Breast epithelium (tissue), 4 donors: ENCODE data around the gene CFAP45. TPM values are rescaled to one million over a fixed set of nuclear protein-coding genes. Genes with fewer than 3 reads are reported as not detected.

Experiments used
- DNase-seq, 2 donors: peaks; one replicate each; pipeline ENCODE4 v3.0.0-alpha.2; 2019; ENCODE audit warnings: low spot score in 2 of 2
- H3K27ac ChIP-seq, 2 donors: fragments of 200-600 bp; sonication (generic) in 1 of 2; one replicate each; pipeline ENCODE4 v1.5.1; 2016 to 2019; ENCODE audit warnings: mild to moderate bottlenecking in 1 of 2
- H3K27me3 ChIP-seq, 2 donors: fragments of 200-600 bp; sonication (generic) in 1 of 2; one replicate each; pipeline versions ENCODE4 v1.5.1 to v1.6.0; 2017 to 2019; ENCODE audit warnings: control low read depth in 1 of 2, mild to moderate bottlenecking in 1 of 2
- H3K36me3 ChIP-seq: fragments of 200-600 bp; one replicate; pipeline ENCODE4 v1.5.1; 2019
- H3K4me1 ChIP-seq, 2 donors: fragments of 200-600 bp; sonication (generic); one replicate each; pipeline ENCODE4 v1.5.1; 2016 to 2019; ENCODE audit warnings: control low read depth in 1 of 2
- H3K4me3 ChIP-seq, 3 donors: fragments of 200-600 bp; sonication (generic); 1 replicate in 2 of 3; 2 replicates in 1 of 3; pipeline ENCODE4 v1.5.1; 2016 to 2019; ENCODE audit warnings: mild to moderate bottlenecking in 3 of 3, moderate library complexity in 2 of 3
- H3K9me3 ChIP-seq, 2 donors: fragments of 200-600 bp; sonication (generic) in 1 of 2; one replicate each; pipeline ENCODE4 v1.5.1; 2016 to 2019; ENCODE audit warnings: control low read depth in 1 of 2
- CTCF ChIP-seq, 3 donors: fragments of 450-650 bp; IDR thresholded peaks; one replicate each; pipeline ENCODE4 v1.5.1; 2016 to 2017; ENCODE audit warnings: antibody characterized with exemption in 3 of 3, mild to moderate bottlenecking in 3 of 3, moderate library complexity in 3 of 3
- POLR2A ChIP-seq: fragments of 450-650 bp; IDR thresholded peaks from one replicate; pipeline ENCODE4 v1.6.1; 2016; ENCODE audit warnings: antibody characterized with exemption, mild to moderate bottlenecking, moderate library complexity
- POLR2AphosphoS5 ChIP-seq, 3 donors: sonication (generic); formaldehyde crosslinking; IDR thresholded peaks; one replicate each; pipeline ENCODE4 v1.6.1; 2017; ENCODE audit warnings: antibody characterized with exemption in 3 of 3
- intact Hi-C: fragments of 100-400 bp; cut with DNase I; formaldehyde crosslinking; loops from one replicate; pipeline ENCODE4 v1.15.1; 2023; ENCODE audit warnings: low total_unique reads
- total RNA-seq, 3 donors: library from RNA; depleted of rRNA; stranded (reverse); fragments of >200 nt; gene quantifications; one replicate each; pipeline ENCODE4 v1.1.0, GENCODE V29; 2016

Gene CFAP45
- total RNA-seq, 3 donors from 2014 or later = 0.80 to 2.6 (median 2.6) TPM

GRCh38 chr1:159891275-159892157 is 8.4 kb downstream of the CFAP45 start:
- no peaks in the 10 kb centered on the region for H3K9me3 ChIP-seq
- intact Hi-C loops = no loop called here
- no peak overlapping the region for H3K4me3 ChIP-seq
- DNase-seq = peak; percentile 84 to 86
- H3K36me3 ChIP-seq = no peaks in the 10 kb centered on the region
- TF ChIP-seq POLR2AphosphoS5 (IDR thresholded peaks at IDR 0.05) (peak; percentile 51 to 73 (median 63)), CTCF (IDR thresholded peaks at IDR 0.05) (peak; percentile 89 to 100 (median 98)), POLR2A (no peak)
- H3K27me3 ChIP-seq = no peaks in the 10 kb centered on the region
- H3K4me1 ChIP-seq = no peaks in the 10 kb centered on the region
- H3K27ac ChIP-seq = no peak overlapping the region

GRCh38 chr1:159890390-159890789 is 9.6 kb downstream of the CFAP45 start:
- peak overlapping the region; percentile 10 to 85 for H3K27ac ChIP-seq
- H3K9me3 ChIP-seq = no peaks in the 10 kb centered on the region
- no peak for DNase-seq
- no peak overlapping the region for H3K4me3 ChIP-seq
- no peaks in the 10 kb centered on the region for H3K27me3 ChIP-seq
- no peak for TF ChIP-seq POLR2A
- TF ChIP-seq POLR2AphosphoS5 (IDR thresholded peaks at IDR 0.05) = no peak
- no peak for TF ChIP-seq CTCF (IDR thresholded peaks at IDR 0.05)
- no peaks in the 10 kb centered on the region for H3K4me1 ChIP-seq
- intact Hi-C loops = no loop called here
- no peaks in the 10 kb centered on the region for H3K36me3 ChIP-seq

GRCh38 chr1:159889821-159890252 is 10.1 kb downstream of the CFAP45 start:
- intact Hi-C loops = loop anchor here (10.0 kb wide), 1 partner anchor 105 kb away; the partner anchor contains the start of gene DUSP23
- Histone ChIP-seq H3K27ac (peak overlapping the region; percentile 27 to 85), H3K36me3 (no peaks in the 10 kb centered on the region), H3K9me3 (no peaks in the 10 kb centered on the region), H3K27me3 (no peaks in the 10 kb centered on the region), H3K4me1 (no peaks in the 10 kb centered on the region), H3K4me3 (no peak overlapping the region)
- TF ChIP-seq POLR2A = no peak
- DNase-seq = no peak

- no peaks in the 10 kb centered on the region for H3K9me3 ChIP-seq
- H3K4me3 ChIP-seq = no peak overlapping the region
- H3K27ac ChIP-seq = peak overlapping the region in 1 of 2 donors; percentile 85
- H3K36me3 ChIP-seq = no peaks in the 10 kb centered on the region
- H3K27me3 ChIP-seq = no peaks in the 10 kb centered on the region
- no peaks in the 10 kb centered on the region for H3K4me1 ChIP-seq
- DNase-seq = no peak
- no peak for TF ChIP-seq CTCF (IDR thresholded peaks at IDR 0.05)
- TF ChIP-seq POLR2A = no peak
- no peak for TF ChIP-seq POLR2AphosphoS5 (IDR thresholded peaks at IDR 0.05)
- intact Hi-C loops = loop anchor here (10.0 kb wide), 1 partner anchor 104 kb away; the partner anchor contains the start of gene DUSP23
These were observed 10.8 kb downstream of the CFAP45 start for GRCh38 chr1:159889202-159889601.

- intact Hi-C loops = loop anchor here (10.0 kb wide), 1 partner anchor 99 kb away; the partner anchor contains the start of gene DUSP23
These were observed 15.7 kb downstream of the CFAP45 start for GRCh38 chr1:159884296-159884695.

More at GRCh38 chr1:159884296-159884695, 15.7 kb downstream of the CFAP45 start:
- H3K27me3 ChIP-seq = no peaks in the 10 kb centered on the region
- no peak overlapping the region for H3K27ac ChIP-seq
- no peaks in the 10 kb centered on the region for H3K4me1 ChIP-seq
- TF ChIP-seq POLR2A (no peak), CTCF (IDR thresholded peaks at IDR 0.05) (no peak), POLR2AphosphoS5 (IDR thresholded peaks at IDR 0.05) (no peak)
- H3K4me3 ChIP-seq = no peak overlapping the region
- no peak for DNase-seq
- no peaks in the 10 kb centered on the region for H3K9me3 ChIP-seq
- H3K36me3 ChIP-seq = no peaks in the 10 kb centered on the region
